K562 (cell line): ENCODE measurements around the gene PDLIM7. TPM values are rescaled to one million over a fixed set of nuclear protein-coding genes. Genes with fewer than 3 reads are reported as not detected.

ENCODE experiments used
- ATF7 ChIP-seq: fragments of 450-650 bp; IDR thresholded peaks from 2 replicates; pipeline ENCODE4 v1.7.1; 2014; ENCODE audit warnings: mild to moderate bottlenecking, moderate library complexity
- ELF2 ChIP-seq: fragments of 250-450 bp; sonication (Bioruptor Pico); IDR thresholded peaks from 2 replicates; pipeline ENCODE4 v1.5.0; 2021; ENCODE audit warnings: mild to moderate bottlenecking
- ERF ChIP-seq: fragments of 450-650 bp; formaldehyde crosslinking; IDR thresholded peaks from 2 replicates; pipeline ENCODE4 v1.4.0; 2020; ENCODE audit warnings: mild to moderate bottlenecking, mixed read lengths
- GATA2 ChIP-seq: sonication (generic); formaldehyde crosslinking; IDR thresholded peaks from 2 replicates; pipeline ENCODE4 v1.4.0; 2020; ENCODE audit warnings: mild to moderate bottlenecking, missing genetic modification reagents
- HIVEP1 ChIP-seq: fragments of 250-450 bp; sonication (Bioruptor Pico); IDR thresholded peaks from 2 replicates; pipeline ENCODE4 v1.4.0; 2020; ENCODE audit warnings: mild to moderate bottlenecking
- HNRNPH1 ChIP-seq: fragments of 200-400 bp; formaldehyde crosslinking; optimal IDR thresholded peaks from 2 replicates; pipeline ENCODE3; 2017; ENCODE audit warnings: low read depth, mild to moderate bottlenecking, low read length, moderate library complexity
- ILF3 ChIP-seq: fragments of 450-650 bp; IDR thresholded peaks from 2 replicates; pipeline ENCODE4 v1.6.1; 2018; ENCODE audit warnings: antibody characterized with exemption, mild to moderate bottlenecking, moderate library complexity, borderline replicate concordance
- KLF1 ChIP-seq: fragments of 450-650 bp; IDR thresholded peaks from 2 replicates; pipeline ENCODE4 v1.6.1; 2016; ENCODE audit warnings: missing genetic modification characterization, missing compliant biosample characterization
- PCBP2 ChIP-seq: fragments of 200-400 bp; formaldehyde crosslinking; IDR thresholded peaks from 2 replicates; pipeline ENCODE4 v1.6.1; 2018; ENCODE audit warnings: low read length, low read depth, mild to moderate bottlenecking, moderate library complexity; ENCODE audit not compliant: poor library complexity, severe bottlenecking
- SMAD4 ChIP-seq: fragments of 250-450 bp; sonication (Bioruptor Pico); conservative IDR thresholded peaks from 2 replicates; pipeline ENCODE4 v1.8.0; 2021; ENCODE audit warnings: inconsistent platforms, mild to moderate bottlenecking, moderate library complexity
- ZC3H11A ChIP-seq: IDR thresholded peaks from 2 replicates; pipeline ENCODE4 v1.6.1; 2012; ENCODE audit warnings: low read depth, low read length, improper control_type of control experiment
- ZNF347 ChIP-seq: fragments of 450-650 bp; formaldehyde crosslinking; IDR thresholded peaks from 2 replicates; pipeline ENCODE4 v1.4.0; 2020; ENCODE audit warnings: low read depth, mild to moderate bottlenecking, moderate library complexity
- ZNF583 ChIP-seq: fragments of 250-450 bp; sonication (Bioruptor Pico); IDR thresholded peaks from 2 replicates; pipeline ENCODE4 v1.4.0; 2020
- polyA plus RNA-seq, 8 experiments: library from polyadenylated mRNA; depleted of rRNA in 4 of 8; stranded (reverse) in 5 of 8; unstranded in 3 of 8; fragments of >200 nt; fragmentation: Nextera tagmentation in 2 of 8; fragmentation: Illumina TruSeq in 1 of 8; extraction: Ambion mirVana in 2 of 8; extraction: Trizol in 1 of 8; gene quantifications; 2 replicates each; pipeline versions ENCODE4 v1.2.1 to v1.2.3, GENCODE V29; 2011 to 2014; ENCODE audit warnings: inconsistent platforms in 1 of 8, missing spikeins in 1 of 8
- total RNA-seq, 7 experiments: library from RNA; depleted of rRNA in 6 of 7; stranded (reverse); fragments of >200 nt in 6 of 7; fragmentation: Illumina TruSeq in 2 of 7; extraction: Trizol in 2 of 7; gene quantifications; 2 replicates each; pipeline versions ENCODE4 v1.2.1 to v1.2.3, GENCODE V29; 2011 to 2021; ENCODE audit warnings: low replicate concordance in 1 of 7
- TF ChIP-seq, protein P1 (sequence below), 2 experiments: fragments of 200-800 bp in 1 of 2; sonication (Bioruptor generic) in 1 of 2; sonication (generic) in 1 of 2; formaldehyde crosslinking in 1 of 2; IDR thresholded peaks in 1 of 2; conservative IDR thresholded peaks in 1 of 2; 2 replicates each; pipeline versions ENCODE4 v1.5.0 to v1.6.1; 2016 to 2020; ENCODE audit warnings: missing compliant biosample characterization in 1 of 2, missing genetic modification characterization in 1 of 2, missing genetic modification reagents in 1 of 2
- TF ChIP-seq, protein P2 (sequence below): fragments of 450-650 bp; IDR thresholded peaks from one replicate; pipeline ENCODE4 v1.6.1; 2018; ENCODE audit warnings: mild to moderate bottlenecking, moderate library complexity; ENCODE audit not compliant: partially characterized antibody
- TF ChIP-seq, protein P3 (sequence below): fragments of 250-450 bp; sonication (Bioruptor Pico); IDR thresholded peaks from 2 replicates; pipeline ENCODE4 v1.4.0; 2020; ENCODE audit warnings: mild to moderate bottlenecking
- TF ChIP-seq, protein P4 (sequence below), 2 experiments: fragments of 450-650 bp; conservative IDR thresholded peaks; 2 replicates each; pipeline ENCODE4 v1.6.1; 2017; ENCODE audit warnings: mild to moderate bottlenecking in 2 of 2, moderate library complexity in 2 of 2
- TF ChIP-seq, protein P5 (sequence below): fragments of 200-800 bp; sonication (Bioruptor generic); IDR thresholded peaks from 2 replicates; pipeline ENCODE4 v1.6.1; 2017; ENCODE audit warnings: missing genetic modification characterization, missing compliant biosample characterization
- TF ChIP-seq, protein P6 (sequence below): sonication (generic); formaldehyde crosslinking; IDR thresholded peaks from 2 replicates; pipeline ENCODE4 v1.5.0; 2020; ENCODE audit warnings: missing genetic modification reagents

Gene PDLIM7
- total and polyA plus RNA-seq, 9 of the 15 experiments (the other 6 are each of a cell fraction or from before 2014, with no cell fraction given), result 2.1 to 124 (median 32.6) TPM

DNA sequence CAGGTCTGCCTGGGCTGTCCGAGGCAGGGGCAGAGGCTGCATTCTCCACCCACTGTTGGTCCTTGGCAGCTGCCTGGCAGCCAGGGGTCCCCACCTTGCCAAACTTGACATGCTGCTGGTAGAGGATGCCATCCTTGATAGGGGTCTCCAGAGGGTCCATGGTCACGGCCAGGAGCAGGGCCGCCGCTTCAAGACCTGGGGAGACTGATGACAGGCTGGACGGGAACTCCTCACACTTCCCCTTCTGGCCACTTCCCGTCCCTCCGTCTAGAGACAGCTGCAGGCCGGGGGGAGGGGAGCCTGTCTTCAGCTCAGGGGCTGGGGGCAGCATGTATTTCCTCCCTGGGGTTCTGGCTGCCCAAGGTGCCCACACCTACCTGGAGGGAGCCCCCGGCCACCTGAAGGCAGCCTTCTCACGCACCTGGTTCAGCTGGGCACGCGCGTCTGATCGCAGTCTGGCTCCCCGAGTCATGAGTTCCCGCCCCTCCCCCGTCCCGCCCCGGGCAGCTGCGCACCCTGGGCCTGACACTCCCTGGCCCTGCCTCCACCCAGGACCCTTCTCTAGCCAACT, 12.1 kb upstream of the PDLIM7 start, which contains the start of gene DOK3 (continued):
- TF ChIP-seq, protein P1, sequence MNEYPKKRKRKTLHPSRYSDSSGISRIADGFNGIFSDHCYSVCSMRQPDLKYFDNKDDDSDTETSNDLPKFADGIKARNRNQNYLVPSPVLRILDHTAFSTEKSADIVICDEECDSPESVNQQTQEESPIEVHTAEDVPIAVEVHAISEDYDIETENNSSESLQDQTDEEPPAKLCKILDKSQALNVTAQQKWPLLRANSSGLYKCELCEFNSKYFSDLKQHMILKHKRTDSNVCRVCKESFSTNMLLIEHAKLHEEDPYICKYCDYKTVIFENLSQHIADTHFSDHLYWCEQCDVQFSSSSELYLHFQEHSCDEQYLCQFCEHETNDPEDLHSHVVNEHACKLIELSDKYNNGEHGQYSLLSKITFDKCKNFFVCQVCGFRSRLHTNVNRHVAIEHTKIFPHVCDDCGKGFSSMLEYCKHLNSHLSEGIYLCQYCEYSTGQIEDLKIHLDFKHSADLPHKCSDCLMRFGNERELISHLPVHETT (CRISPR knock-in tag; conservative IDR thresholded peaks at IDR 0.05 in 1 of 2, IDR thresholded peaks at IDR 0.05 in 1 of 2), result peak in 1 of 2 experiments; percentile 31; a peak in 1 of 4 replicates
- TF ChIP-seq, protein P2, sequence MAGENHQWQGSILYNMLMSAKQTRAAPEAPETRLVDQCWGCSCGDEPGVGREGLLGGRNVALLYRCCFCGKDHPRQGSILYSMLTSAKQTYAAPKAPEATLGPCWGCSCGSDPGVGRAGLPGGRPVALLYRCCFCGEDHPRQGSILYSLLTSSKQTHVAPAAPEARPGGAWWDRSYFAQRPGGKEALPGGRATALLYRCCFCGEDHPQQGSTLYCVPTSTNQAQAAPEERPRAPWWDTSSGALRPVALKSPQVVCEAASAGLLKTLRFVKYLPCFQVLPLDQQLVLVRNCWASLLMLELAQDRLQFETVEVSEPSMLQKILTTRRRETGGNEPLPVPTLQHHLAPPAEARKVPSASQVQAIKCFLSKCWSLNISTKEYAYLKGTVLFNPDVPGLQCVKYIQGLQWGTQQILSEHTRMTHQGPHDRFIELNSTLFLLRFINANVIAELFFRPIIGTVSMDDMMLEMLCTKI, result no peak
- TF ChIP-seq ILF3, result no peak
- TF ChIP-seq SMAD4, result peak; percentile 60
- no peak for TF ChIP-seq ELF2
- TF ChIP-seq HIVEP1 (CRISPR knock-in tag), result no peak
- TF ChIP-seq, protein P3, sequence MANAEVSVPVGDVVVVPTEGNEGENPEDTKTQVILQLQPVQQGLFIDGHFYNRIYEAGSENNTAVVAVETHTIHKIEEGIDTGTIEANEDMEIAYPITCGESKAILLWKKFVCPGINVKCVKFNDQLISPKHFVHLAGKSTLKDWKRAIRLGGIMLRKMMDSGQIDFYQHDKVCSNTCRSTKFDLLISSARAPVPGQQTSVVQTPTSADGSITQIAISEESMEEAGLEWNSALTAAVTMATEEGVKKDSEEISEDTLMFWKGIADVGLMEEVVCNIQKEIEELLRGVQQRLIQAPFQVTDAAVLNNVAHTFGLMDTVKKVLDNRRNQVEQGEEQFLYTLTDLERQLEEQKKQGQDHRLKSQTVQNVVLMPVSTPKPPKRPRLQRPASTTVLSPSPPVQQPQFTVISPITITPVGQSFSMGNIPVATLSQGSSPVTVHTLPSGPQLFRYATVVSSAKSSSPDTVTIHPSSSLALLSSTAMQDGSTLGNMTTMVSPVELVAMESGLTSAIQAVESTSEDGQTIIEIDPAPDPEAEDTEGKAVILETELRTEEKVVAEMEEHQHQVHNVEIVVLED, result no peak
- no peak for TF ChIP-seq ERF (CRISPR knock-in tag)
- TF ChIP-seq, protein P4, sequence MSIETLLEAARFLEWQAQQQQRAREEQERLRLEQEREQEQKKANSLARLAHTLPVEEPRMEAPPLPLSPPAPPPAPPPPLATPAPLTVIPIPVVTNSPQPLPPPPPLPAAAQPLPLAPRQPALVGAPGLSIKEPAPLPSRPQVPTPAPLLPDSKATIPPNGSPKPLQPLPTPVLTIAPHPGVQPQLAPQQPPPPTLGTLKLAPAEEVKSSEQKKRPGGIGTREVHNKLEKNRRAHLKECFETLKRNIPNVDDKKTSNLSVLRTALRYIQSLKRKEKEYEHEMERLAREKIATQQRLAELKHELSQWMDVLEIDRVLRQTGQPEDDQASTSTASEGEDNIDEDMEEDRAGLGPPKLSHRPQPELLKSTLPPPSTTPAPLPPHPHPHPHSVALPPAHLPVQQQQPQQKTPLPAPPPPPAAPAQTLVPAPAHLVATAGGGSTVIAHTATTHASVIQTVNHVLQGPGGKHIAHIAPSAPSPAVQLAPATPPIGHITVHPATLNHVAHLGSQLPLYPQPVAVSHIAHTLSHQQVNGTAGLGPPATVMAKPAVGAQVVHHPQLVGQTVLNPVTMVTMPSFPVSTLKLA (conservative IDR thresholded peaks at IDR 0.05), result peak; percentile 18 to 35; a peak in 1 of 4 replicates
- TF ChIP-seq, protein P5, sequence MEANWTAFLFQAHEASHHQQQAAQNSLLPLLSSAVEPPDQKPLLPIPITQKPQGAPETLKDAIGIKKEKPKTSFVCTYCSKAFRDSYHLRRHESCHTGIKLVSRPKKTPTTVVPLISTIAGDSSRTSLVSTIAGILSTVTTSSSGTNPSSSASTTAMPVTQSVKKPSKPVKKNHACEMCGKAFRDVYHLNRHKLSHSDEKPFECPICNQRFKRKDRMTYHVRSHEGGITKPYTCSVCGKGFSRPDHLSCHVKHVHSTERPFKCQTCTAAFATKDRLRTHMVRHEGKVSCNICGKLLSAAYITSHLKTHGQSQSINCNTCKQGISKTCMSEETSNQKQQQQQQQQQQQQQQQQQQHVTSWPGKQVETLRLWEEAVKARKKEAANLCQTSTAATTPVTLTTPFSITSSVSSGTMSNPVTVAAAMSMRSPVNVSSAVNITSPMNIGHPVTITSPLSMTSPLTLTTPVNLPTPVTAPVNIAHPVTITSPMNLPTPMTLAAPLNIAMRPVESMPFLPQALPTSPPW (CRISPR knock-in tag), result peak; percentile 45
- no peak for TF ChIP-seq ZC3H11A
- TF ChIP-seq ZNF583 (CRISPR knock-in tag), result no peak
- TF ChIP-seq, protein P6, sequence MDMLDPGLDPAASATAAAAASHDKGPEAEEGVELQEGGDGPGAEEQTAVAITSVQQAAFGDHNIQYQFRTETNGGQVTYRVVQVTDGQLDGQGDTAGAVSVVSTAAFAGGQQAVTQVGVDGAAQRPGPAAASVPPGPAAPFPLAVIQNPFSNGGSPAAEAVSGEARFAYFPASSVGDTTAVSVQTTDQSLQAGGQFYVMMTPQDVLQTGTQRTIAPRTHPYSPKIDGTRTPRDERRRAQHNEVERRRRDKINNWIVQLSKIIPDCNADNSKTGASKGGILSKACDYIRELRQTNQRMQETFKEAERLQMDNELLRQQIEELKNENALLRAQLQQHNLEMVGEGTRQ, result no peak
- no peak for TF ChIP-seq ATF7
- no peak for TF ChIP-seq GATA2
- TF ChIP-seq PCBP2, result no peak
- no peak for TF ChIP-seq ZNF347 (CRISPR knock-in tag)
- TF ChIP-seq KLF1, result no peak
- no peak for TF ChIP-seq HNRNPH1
